ENCODE data around the gene PDGFD.
A peak's percentile ranks its signal among the peaks of the same experiment; 100 is the strongest.

GRCh38 chr11:103920933-103921332, 243.0 kb downstream of the PDGFD start:
- TF ChIP-seq CTCF (IDR thresholded peaks at IDR 0.05; ENCODE audit: low read depth, low read length) (peak; percentile 44), EZH2phosphoT487 (IDR thresholded peaks at IDR 0.05; ENCODE audit: low read depth) (no peak)

Measured in OCI-LY3 (cell line).